Stimulated activated CD8-positive, alpha-beta memory T cell treated with anti-CD3 and anti-CD28 coated beads, Interleukin-7, amount 100 ng/mL, for 1 hour (primary cell): ENCODE data around the gene CCDC88B.

Source experiments
- DNase-seq, 2 donors: peaks; one replicate each; pipeline ENCODE4 v3.0.0-alpha.2; 2020; ENCODE audit warnings: low read depth in 2 of 2

CCDC88B gene

GRCh38 chr11:64362339-64362738, 22.3 kb downstream of the CCDC88B start:
- DNase-seq: no peak

GRCh38 chr11:64364435-64364834, 24.4 kb downstream of the CCDC88B start:
- DNase-seq: no peak

- DNase-seq: no peak
Measured at GRCh38 chr11:64364911-64365310, 24.9 kb downstream of the CCDC88B start.

- no peak for DNase-seq
Measured at GRCh38 chr11:64366751-64367150, 26.7 kb downstream of the CCDC88B start.

- no peak for DNase-seq
Measured at GRCh38 chr11:64367931-64368672, 28.1 kb downstream of the CCDC88B start.

- DNase-seq: no peak
Measured at GRCh38 chr11:64368673-64369074, 28.7 kb downstream of the CCDC88B start.

GRCh38 chr11:64369440-64370421, 29.7 kb downstream of the CCDC88B start:
- no peak for DNase-seq

GRCh38 chr11:64371201-64371600, 31.2 kb downstream of the CCDC88B start:
- DNase-seq: no peak

- no peak for DNase-seq
Measured at GRCh38 chr11:64372021-64372420, 32.0 kb downstream of the CCDC88B start.

- no peak for DNase-seq
Measured at GRCh38 chr11:64372802-64373597, 33.0 kb downstream of the CCDC88B start.

- DNase-seq: no peak
Measured at GRCh38 chr11:64373598-64373974, 33.6 kb downstream of the CCDC88B start.

GRCh38 chr11:64376071-64376470, 36.1 kb downstream of the CCDC88B start:
- DNase-seq: no peak

- DNase-seq: no peak
Measured at GRCh38 chr11:64378335-64378880, 38.4 kb downstream of the CCDC88B start.

- DNase-seq: no peak
Measured at GRCh38 chr11:64379160-64379559, 39.2 kb downstream of the CCDC88B start.

- no peak for DNase-seq
Measured at GRCh38 chr11:64379817-64380709, 40.1 kb downstream of the CCDC88B start.

- DNase-seq: no peak
Measured at GRCh38 chr11:64381350-64381749, 41.3 kb downstream of the CCDC88B start.

- no peak for DNase-seq
Measured at GRCh38 chr11:64382047-64382446, 42.0 kb downstream of the CCDC88B start.

- DNase-seq: no peak
Measured at GRCh38 chr11:64382586-64382985, 42.6 kb downstream of the CCDC88B start.

GRCh38 chr11:64383580-64383979, 43.6 kb downstream of the CCDC88B start:
- no peak for DNase-seq

- no peak for DNase-seq
Measured at GRCh38 chr11:64384028-64384737, 44.2 kb downstream of the CCDC88B start.
